Esophagus muscularis mucosa (tissue), 4 donors: ENCODE results near the gene SORCS2. TPM values are rescaled to one million over a fixed set of nuclear protein-coding genes. Genes with fewer than 3 reads are reported as not detected.

Experiments
- DNase-seq: peaks from one replicate; pipeline ENCODE4 v3.0.0-alpha.2; 2017; ENCODE audit errors: extremely low spot score
- H3K27ac ChIP-seq, 4 donors: fragments of 200-600 bp; sonication (generic); replicated peaks in 1 of 4; 1 replicate in 3 of 4; 2 replicates in 1 of 4; pipeline ENCODE4 v1.5.1; 2016 to 2019; ENCODE audit warnings: mild to moderate bottlenecking in 1 of 4
- H3K27me3 ChIP-seq, 4 donors: fragments of 200-600 bp; sonication (generic); one replicate each; pipeline versions ENCODE4 v1.5.1 to v1.6.0; 2016 to 2019
- H3K36me3 ChIP-seq, 4 donors: fragments of 200-600 bp; sonication (generic); one replicate each; pipeline ENCODE4 v1.5.1; 2016 to 2019
- H3K4me1 ChIP-seq, 4 donors: fragments of 200-600 bp; sonication (generic); one replicate each; pipeline ENCODE4 v1.5.1; 2016 to 2019
- H3K4me3 ChIP-seq, 4 donors: fragments of 200-600 bp; sonication (generic); 1 replicate in 2 of 4; 2 replicates in 2 of 4; pipeline ENCODE4 v1.5.1; 2016 to 2019; ENCODE audit warnings: mild to moderate bottlenecking in 4 of 4, moderate library complexity in 1 of 4
- H3K9me3 ChIP-seq, 4 donors: fragments of 200-600 bp; sonication (generic); 1 replicate in 3 of 4; 2 replicates in 1 of 4; pipeline ENCODE4 v1.5.1; 2016 to 2019
- CTCF ChIP-seq, 3 experiments: fragments of 200-600 bp in 2 of 3; fragments of 450-650 bp in 1 of 3; sonication (generic) in 2 of 3; IDR thresholded peaks; one replicate each; pipeline ENCODE4 v1.5.1; 2017 to 2019; ENCODE audit warnings: antibody characterized with exemption in 3 of 3, mild to moderate bottlenecking in 2 of 3, moderate library complexity in 1 of 3
- EP300 ChIP-seq: sonication (generic); formaldehyde crosslinking; IDR thresholded peaks from one replicate; pipeline ENCODE4 v1.6.1; 2017; ENCODE audit warnings: antibody characterized with exemption
- POLR2A ChIP-seq: fragments of 450-650 bp; IDR thresholded peaks from one replicate; pipeline ENCODE4 v1.6.1; 2017; ENCODE audit warnings: antibody characterized with exemption, moderate library complexity, mild to moderate bottlenecking, low read depth
- POLR2AphosphoS5 ChIP-seq, 2 donors: sonication (generic); formaldehyde crosslinking; IDR thresholded peaks; one replicate each; pipeline ENCODE4 v1.6.1; 2017; ENCODE audit warnings: antibody characterized with exemption in 2 of 2
- WGBS: methylation state at CpG from one replicate; pipeline ENCODE4 v1.1.5; 2018; 5-methylcytosine and 5-hydroxymethylcytosine counted together
- intact Hi-C: fragments of 100-400 bp; cut with DNase I; formaldehyde crosslinking; loops from one replicate; pipeline ENCODE4 v1.15.1; 2023
- total RNA-seq, 4 donors: library from RNA; depleted of rRNA; stranded (reverse); fragments of >200 nt; gene quantifications; one replicate each; pipeline versions ENCODE4 v1.1.0 to v1.2.1, GENCODE V29; 2016

SORCS2 gene
- total RNA-seq, 4 donors from 2014 or later, result 3.3 to 10.1 (median 4.3) TPM

- no peaks in the 10 kb centered on the region for H3K9me3 ChIP-seq
- 90% methylated on average over 7 of the region's 7 CpGs for WGBS
- intact Hi-C loops, result no loop called here
- peaks cover 0 to 24% (median 10%) of the 10 kb centered on the region in 4 donors for H3K4me1 ChIP-seq
- no peak for DNase-seq
- no peaks in the 10 kb centered on the region for H3K36me3 ChIP-seq
- TF ChIP-seq POLR2AphosphoS5 (IDR thresholded peaks at IDR 0.05), result no peak
- TF ChIP-seq POLR2A, result no peak
- TF ChIP-seq CTCF (IDR thresholded peaks at IDR 0.05), result no peak
- no peak for TF ChIP-seq EP300
- H3K27ac ChIP-seq, result no peak overlapping the region
- H3K27me3 ChIP-seq, result no peaks in the 10 kb centered on the region
- no peak overlapping the region for H3K4me3 ChIP-seq
Observed at GRCh38 chr4:7747062-7747385, 554.7 kb downstream of the SORCS2 start.

GRCh38 chr4:7747566-7747965, 555.2 kb downstream of the SORCS2 start:
- no peak overlapping the region for H3K4me3 ChIP-seq
- H3K36me3 ChIP-seq, result no peaks in the 10 kb centered on the region
- no peaks in the 10 kb centered on the region for H3K27me3 ChIP-seq
- intact Hi-C loops, result no loop called here
- DNase-seq, result no peak
- 90% methylated on average over 11 of the region's 11 CpGs for WGBS
- TF ChIP-seq EP300 (no peak), POLR2AphosphoS5 (IDR thresholded peaks at IDR 0.05) (no peak), CTCF (IDR thresholded peaks at IDR 0.05) (no peak), POLR2A (no peak)
- peaks cover 0 to 24% (median 10%) of the 10 kb centered on the region in 4 donors for H3K4me1 ChIP-seq
- no peak overlapping the region for H3K27ac ChIP-seq
- H3K9me3 ChIP-seq, result no peaks in the 10 kb centered on the region

GRCh38 chr4:7750523-7750922, 558.2 kb downstream of the SORCS2 start:
- 70% methylated on average over 6 of the region's 6 CpGs for WGBS
- TF ChIP-seq POLR2AphosphoS5 (IDR thresholded peaks at IDR 0.05), result no peak
- TF ChIP-seq EP300, result no peak
- no peak for TF ChIP-seq POLR2A
- TF ChIP-seq CTCF (IDR thresholded peaks at IDR 0.05), result no peak
- no peaks in the 10 kb centered on the region for H3K9me3 ChIP-seq
- H3K27ac ChIP-seq, result no peak overlapping the region
- intact Hi-C loops, result no loop called here
- no peak overlapping the region for H3K4me3 ChIP-seq
- H3K27me3 ChIP-seq, result no peaks in the 10 kb centered on the region
- no peak for DNase-seq
- no peaks in the 10 kb centered on the region for H3K36me3 ChIP-seq
- H3K4me1 ChIP-seq, result peaks cover 0 to 19% (median 9%) of the 10 kb centered on the region in 4 donors

GRCh38 chr4:7750972-7751371, 558.6 kb downstream of the SORCS2 start:
- no peaks in the 10 kb centered on the region for H3K9me3 ChIP-seq
- H3K36me3 ChIP-seq, result peaks cover 0 to 1% (median 0%) of the 10 kb centered on the region in 4 donors
- intact Hi-C loops, result no loop called here
- H3K4me1 ChIP-seq, result peaks cover 0 to 19% (median 9%) of the 10 kb centered on the region in 4 donors
- H3K27ac ChIP-seq, result no peak overlapping the region
- no peak overlapping the region for H3K4me3 ChIP-seq
- DNase-seq, result no peak
- TF ChIP-seq POLR2AphosphoS5 (IDR thresholded peaks at IDR 0.05), result no peak
- no peak for TF ChIP-seq POLR2A
- no peak for TF ChIP-seq EP300
- no peak for TF ChIP-seq CTCF (IDR thresholded peaks at IDR 0.05)
- H3K27me3 ChIP-seq, result no peaks in the 10 kb centered on the region

GRCh38 chr4:7752649-7753048, 560.3 kb downstream of the SORCS2 start:
- TF ChIP-seq EP300, result no peak
- TF ChIP-seq CTCF (IDR thresholded peaks at IDR 0.05), result no peak
- TF ChIP-seq POLR2A, result no peak
- no peak for TF ChIP-seq POLR2AphosphoS5 (IDR thresholded peaks at IDR 0.05)
- 87% methylated on average over 6 of the region's 6 CpGs for WGBS
- DNase-seq, result no peak

More at GRCh38 chr4:7752649-7753048, 560.3 kb downstream of the SORCS2 start:
- H3K4me3 ChIP-seq, result no peak overlapping the region
- intact Hi-C loops, result no loop called here
- no peaks in the 10 kb centered on the region for H3K27me3 ChIP-seq
- peaks cover 0 to 9% (median 3%) of the 10 kb centered on the region in 4 donors for H3K36me3 ChIP-seq
- no peaks in the 10 kb centered on the region for H3K9me3 ChIP-seq
- no peak overlapping the region for H3K27ac ChIP-seq
- H3K4me1 ChIP-seq, result peaks cover 4 to 29% (median 16%) of the 10 kb centered on the region in 4 donors
